Measurements from ENCODE around the gene PTPRK. TPM values are rescaled to one million over a fixed set of nuclear protein-coding genes. Genes with fewer than 3 reads are reported as not detected.

Gene PTPRK
- total and polyA plus RNA-seq, 2 experiments from 2014 or later = 26.9 to 56.4 TPM

- TF ChIP-seq REST (IDR thresholded peaks at IDR 0.05; ENCODE audit: unreplicated experiment) = no peak
- no peak for TF ChIP-seq JUNB (IDR thresholded peaks at IDR 0.05; ENCODE audit: unreplicated experiment)
- TF ChIP-seq CREB1 (CRISPR knock-in tag; IDR thresholded peaks at IDR 0.05; ENCODE audit: low read depth) = no peak
- TF ChIP-seq ZNF331 (CRISPR knock-in tag; IDR thresholded peaks at IDR 0.05; ENCODE audit: low read depth) = no peak
- TF ChIP-seq EZH2 (IDR thresholded peaks at IDR 0.05; ENCODE audit: low read depth, unreplicated experiment) = no peak
- TF ChIP-seq POLR2AphosphoS5 (IDR thresholded peaks at IDR 0.05; ENCODE audit: low read depth) = no peak
- TF ChIP-seq ZNF114 (CRISPR knock-in tag; IDR thresholded peaks at IDR 0.05) = no peak
- no peak for TF ChIP-seq NANOG (IDR thresholded peaks at IDR 0.05; ENCODE audit: borderline replicate concordance)
- no peak for TF ChIP-seq STAT1 (IDR thresholded peaks at IDR 0.05; ENCODE audit: unreplicated experiment)
Observed at GRCh38 chr6:128380891-128381290, 139.5 kb downstream of the PTPRK start (continued).

GRCh38 chr6:128379577-128379976 is 140.8 kb downstream of the PTPRK start:
- Histone ChIP-seq H3F3A (replicated peaks; ENCODE audit: low read depth) (no peaks in the 10 kb centered on the region), H3K36me3 (ENCODE audit: insufficient read depth) (peaks cover 16% of the 10 kb centered on the region), H4K20me1 (replicated peaks; ENCODE audit: insufficient read depth) (no peaks in the 10 kb centered on the region; the same call in 1 of the 2 replicates), H3K4me1 (ENCODE audit: insufficient read depth) (no peaks in the 10 kb centered on the region), H2AFZ (no peak overlapping the region), H3K79me2 (replicated peaks; ENCODE audit: insufficient read depth) (peaks cover 7% of the 10 kb centered on the region; the same call in 1 of the 2 replicates), H3K9me2 (ENCODE audit: insufficient read depth) (no peaks in the 10 kb centered on the region; the same call in 1 of the 2 replicates), H3K4me2 (no peak overlapping the region), H3K4me3 (no peak overlapping the region), H3K27ac (ENCODE audit: low read depth) (no peak overlapping the region), H3K27me3 (ENCODE audit: insufficient read depth) (no peaks in the 10 kb centered on the region)
- peaks cover 28% of the 10 kb centered on the region for H3K9me3 Mint-ChIP-seq
- DNase-seq (ENCODE audit: low spot score) (no peak), ATAC-seq (no peak)
- no peak overlapping the region for H3K4me3 Mint-ChIP-seq
- H3K27ac Mint-ChIP-seq = no peak overlapping the region
- TF ChIP-seq STAT1 (IDR thresholded peaks at IDR 0.05; ENCODE audit: unreplicated experiment) (no peak), ZNF114 (CRISPR knock-in tag; IDR thresholded peaks at IDR 0.05) (no peak), ZNF462 (CRISPR knock-in tag; IDR thresholded peaks at IDR 0.05) (no peak), REST (IDR thresholded peaks at IDR 0.05; ENCODE audit: unreplicated experiment) (no peak), EZH2phosphoT487 (IDR thresholded peaks at IDR 0.05; ENCODE audit: unreplicated experiment) (no peak)
- peaks cover 40% of the 10 kb centered on the region for H3K36me3 Mint-ChIP-seq (ENCODE audit: low read depth)
- no peaks in the 10 kb centered on the region for H3K4me1 Mint-ChIP-seq
- peaks cover 7% of the 10 kb centered on the region for H3K27me3 Mint-ChIP-seq (ENCODE audit: insufficient read depth, low read depth, poor library complexity)
